Motor neuron (in vitro differentiated cells): ENCODE measurements around the gene MBP. TPM values are rescaled to one million over a fixed set of nuclear protein-coding genes. Genes with fewer than 3 reads are reported as not detected.
A peak's percentile ranks its signal among the peaks of the same experiment; 100 is the strongest.

Source experiments
- ATAC-seq, 8 experiments: fragments of 200-7000 bp; cut with Tn5 transposase; replicated peaks in 6 of 8; 2 replicates each; pipeline ENCODE4 v1.8.0; 2021; ENCODE audit warnings: mild to moderate bottlenecking in 8 of 8, moderate library complexity in 8 of 8
- H3K27ac ChIP-seq, 2 donors: fragments of 250-450 bp; sonication (Bioruptor Pico); 2 replicates each; pipeline ENCODE4 v1.9.0; 2021; ENCODE audit warnings: antibody characterized with exemption in 2 of 2, mild to moderate bottlenecking in 2 of 2, moderate library complexity in 1 of 2
- H3K4me1 ChIP-seq, 2 donors: fragments of 250-450 bp; sonication (Bioruptor Pico); replicated peaks in 1 of 2; 2 replicates each; pipeline ENCODE4 v1.6.1; 2021; ENCODE audit warnings: antibody characterized with exemption in 2 of 2, mild to moderate bottlenecking in 2 of 2, moderate library complexity in 1 of 2
- H3K4me3 ChIP-seq, 5 donors: fragments of 250-450 bp; sonication (Bioruptor Pico); 2 replicates each; pipeline ENCODE4 v1.9.0; 2021; ENCODE audit warnings: antibody characterized with exemption in 5 of 5, mild to moderate bottlenecking in 5 of 5, moderate library complexity in 4 of 5
- WGBS, 10 experiments: fragments of 450-650 bp; shearing (Covaris generic); methylation state at CpG; one replicate each; pipeline ENCODE4 v1.0.0; 2022; 5-methylcytosine and 5-hydroxymethylcytosine counted together
- in situ Hi-C, 9 experiments: fragments of 400-800 bp; cut with MboI; loops; one replicate each; pipeline ENCODE4 v1.15.0; 2021; ENCODE audit warnings: low sequenced_read_pairs in 9 of 9, low pct_unique_long_range_greater_than_20kb in 2 of 9; ENCODE audit not compliant: unreplicated experiment in 9 of 9
- total RNA-seq, 8 experiments: library from RNA; unstranded; fragments of 300-600 nt; gene quantifications; 2 replicates each; pipeline versions ENCODE4 v1.2.3 to v1.2.4, GENCODE V29; 2022

MBP gene
- total RNA-seq, 8 experiments from 2014 or later, result 1.6 to 52.1 (median 4.0) TPM

DNA sequence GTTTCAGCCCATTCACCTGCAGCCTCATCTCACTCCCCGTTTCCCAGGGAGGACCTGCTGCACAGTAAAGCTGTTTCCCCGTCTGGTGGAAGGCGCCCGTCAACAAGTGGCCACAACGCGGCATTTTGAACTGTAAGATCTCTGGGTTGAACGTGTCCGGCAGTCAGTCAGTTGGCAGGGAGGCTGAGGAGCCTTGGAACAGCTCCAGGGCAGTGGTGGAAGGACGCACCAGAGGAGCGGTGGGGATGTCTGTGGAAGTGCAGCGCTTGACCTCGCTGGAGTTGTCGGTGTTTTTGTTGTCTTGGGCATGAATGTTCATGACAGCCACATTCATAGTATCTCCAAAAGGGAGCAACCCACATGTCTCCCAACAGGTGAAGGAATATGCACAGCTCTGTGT, 31.4 kb upstream of the MBP start:
- H3K4me3 ChIP-seq, result no peak overlapping the region
- in situ Hi-C loops, result no loop called here
- WGBS, 10 experiments, result 90 to 100% (median 100%) methylated on average over 1 to 5 of the region's 13 CpGs; no CpG with 5 or more reads in 5 of the 10 experiments
- H3K4me1 ChIP-seq, result peaks cover 0 to 11% of the 10 kb centered on the region in 2 donors
- H3K27ac ChIP-seq, result no peak overlapping the region
- no peak for ATAC-seq

DNA sequence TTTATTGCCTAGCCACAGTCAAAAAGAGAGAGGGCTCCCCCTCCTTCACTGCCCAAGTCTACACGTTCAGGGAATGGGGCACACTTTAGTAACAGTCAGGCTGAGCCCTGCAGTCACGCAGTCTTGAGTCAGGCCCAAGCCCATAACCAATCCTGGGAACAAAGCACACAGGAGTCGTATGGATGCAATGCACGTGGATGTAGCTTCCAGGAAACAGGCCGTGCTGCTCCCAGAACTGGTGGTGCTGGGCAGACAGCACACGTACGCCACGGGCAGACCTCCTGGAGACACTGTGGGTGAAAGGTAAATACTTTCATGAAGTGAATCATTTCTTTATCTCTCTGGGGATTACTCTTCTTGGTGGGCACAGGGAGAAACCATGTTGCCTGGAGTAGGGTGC, 30.0 kb upstream of the MBP start:
- no peak for ATAC-seq
- WGBS, 10 experiments, result 60 to 100% (median 92%) methylated on average over 1 to 5 of the region's 8 CpGs; no CpG with 5 or more reads in 3 of the 10 experiments
- H3K27ac ChIP-seq, result no peak overlapping the region
- peaks cover 0 to 7% of the 10 kb centered on the region in 2 donors for H3K4me1 ChIP-seq
- H3K4me3 ChIP-seq, result no peak overlapping the region
- in situ Hi-C loops, result no loop called here

DNA sequence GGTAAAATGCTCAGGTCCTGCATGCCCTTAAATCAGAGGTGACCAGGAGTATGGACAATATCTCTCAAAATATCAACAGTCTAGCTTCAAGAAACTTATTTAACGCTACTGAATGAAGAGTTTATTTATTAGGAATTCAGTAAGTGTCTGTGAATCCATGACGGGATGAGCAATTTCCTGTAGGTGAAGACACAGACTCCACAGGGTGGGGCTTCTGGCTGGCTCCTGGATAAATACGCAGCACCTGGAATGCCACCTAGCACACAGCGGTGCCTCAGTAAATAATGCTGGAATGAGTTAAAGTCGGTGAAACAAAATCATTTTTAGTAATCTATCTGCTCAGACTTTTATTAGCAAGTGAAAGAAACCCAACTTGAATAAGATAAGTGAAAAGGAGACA, 29.4 kb upstream of the MBP start:
- no peak overlapping the region for H3K4me3 ChIP-seq
- H3K27ac ChIP-seq, result no peak overlapping the region
- 68 to 100% (median 77%) methylated on average over 3 to 5 of the region's 5 CpGs; no CpG with 5 or more reads in 4 of the 10 experiments for WGBS, 10 experiments
- in situ Hi-C loops, result no loop called here
- ATAC-seq, result no peak
- H3K4me1 ChIP-seq, result peaks cover 0 to 7% of the 10 kb centered on the region in 2 donors

DNA sequence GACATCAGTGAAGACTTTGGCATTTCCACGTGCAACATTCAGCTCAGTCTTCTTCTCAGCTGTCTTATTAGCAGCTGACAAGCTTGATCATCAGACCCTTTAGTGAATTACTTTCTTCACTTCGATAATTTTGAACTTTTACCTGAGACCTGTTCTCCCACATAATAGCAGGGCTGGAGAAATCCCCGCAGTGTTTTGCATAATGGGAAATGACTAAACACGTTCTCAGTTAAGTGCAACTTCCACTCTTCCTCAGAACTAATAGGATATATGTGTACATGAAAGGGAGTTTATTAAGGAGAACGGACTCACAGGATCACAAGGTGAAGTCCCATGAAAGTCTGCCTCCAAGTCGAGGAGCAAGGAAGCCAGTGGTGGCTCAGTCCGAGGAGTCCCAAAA, 28.8 kb upstream of the MBP start:
- 58 to 88% (median 72%) methylated on average over 4 to 7 of the region's 7 CpGs for whole genome bisulfite sequencing, 10 experiments
- in situ Hi-C loops, result no loop called here
- ATAC-seq, result no peak
- Histone ChIP-seq H3K4me1 (peaks cover 0 to 7% of the 10 kb centered on the region in 2 donors), H3K4me3 (no peak overlapping the region), H3K27ac (no peak overlapping the region)

DNA sequence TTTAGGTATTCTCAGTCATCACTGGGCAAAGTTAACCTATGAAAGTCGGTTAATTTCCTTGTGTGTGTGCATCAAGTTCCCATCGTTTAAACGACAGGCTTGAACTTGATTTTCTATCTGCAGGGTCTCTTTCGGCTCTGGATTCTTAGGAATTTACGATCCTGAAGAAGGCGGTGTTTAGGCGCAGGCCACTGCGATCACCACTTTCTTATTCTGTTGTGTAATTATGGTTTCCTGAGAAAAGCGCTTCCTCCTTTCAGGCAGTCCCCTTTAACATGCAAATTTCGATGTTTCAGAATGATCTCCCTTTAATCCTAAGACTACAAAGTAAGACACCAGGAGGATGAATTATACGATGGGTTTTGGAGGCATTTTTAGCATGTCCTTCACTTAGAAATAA, 27.9 kb upstream of the MBP start:
- no peak overlapping the region for H3K27ac ChIP-seq
- 5 to 89% (median 30%) methylated on average over 6 to 10 of the region's 11 CpGs; no CpG with 5 or more reads in 1 of the 10 experiments for WGBS, 10 experiments
- peak in 2 of 8 experiments; percentile 20 to 34 for ATAC-seq
- H3K4me1 ChIP-seq, result peaks cover 0 to 7% of the 10 kb centered on the region in 2 donors
- in situ Hi-C loops, result no loop called here
- H3K4me3 ChIP-seq, result no peak overlapping the region

DNA sequence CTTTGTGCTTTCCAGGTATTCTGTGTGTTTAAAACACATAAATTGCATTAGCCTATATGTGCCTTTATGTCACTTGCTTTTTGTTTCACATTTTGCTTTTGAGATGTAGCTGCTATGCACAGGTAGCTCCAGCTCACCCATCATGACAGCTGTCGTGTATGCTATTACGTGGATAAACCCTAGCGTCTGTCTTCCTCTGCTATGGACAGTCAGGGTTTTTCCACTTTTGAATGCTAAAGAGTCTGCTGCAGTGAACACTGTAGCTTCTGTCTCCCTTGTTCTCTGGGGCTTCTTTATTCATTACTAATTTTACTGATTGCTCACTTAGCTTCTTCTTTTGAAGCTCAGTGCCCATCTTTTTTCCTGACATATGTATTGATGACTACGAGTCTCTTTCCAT, 24.7 kb upstream of the MBP start:
- H3K4me3 ChIP-seq, result no peak overlapping the region
- WGBS, 10 experiments, result 23 to 92% (median 73%) methylated on average over 1 to 4 of the region's 4 CpGs
- in situ Hi-C loops, result no loop called here
- H3K4me1 ChIP-seq, result peaks cover 0 to 7% of the 10 kb centered on the region in 2 donors
- no peak overlapping the region for H3K27ac ChIP-seq
- ATAC-seq, result no peak

DNA sequence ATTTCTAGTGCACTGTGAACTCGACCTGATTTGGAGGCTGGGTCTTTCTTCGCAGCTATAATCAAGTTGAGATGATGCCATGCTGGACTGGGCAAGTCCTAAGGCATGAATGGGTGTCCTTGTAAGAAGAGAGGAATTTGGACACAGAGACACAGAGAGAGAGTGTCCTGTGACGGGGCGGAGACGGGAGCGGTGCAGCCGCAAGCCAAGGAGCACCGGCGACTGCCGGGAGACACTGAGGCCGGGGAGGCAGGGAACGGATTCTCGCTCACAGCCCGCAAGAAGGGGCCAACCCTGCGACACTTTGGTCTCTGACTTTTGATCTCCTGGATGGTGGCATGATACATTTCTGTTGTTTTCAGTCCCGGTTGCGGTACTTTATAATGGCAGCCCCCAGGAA, 22.4 kb upstream of the MBP start:
- 50 to 100% (median 96%) methylated on average over 1 to 11 of the region's 17 CpGs; no CpG with 5 or more reads in 2 of the 10 experiments for WGBS, 10 experiments
- Histone ChIP-seq H3K27ac (no peak overlapping the region), H3K4me1 (peaks cover 0 to 8% of the 10 kb centered on the region in 2 donors), H3K4me3 (no peak overlapping the region)
- in situ Hi-C loops, result no loop called here
- ATAC-seq, result no peak

DNA sequence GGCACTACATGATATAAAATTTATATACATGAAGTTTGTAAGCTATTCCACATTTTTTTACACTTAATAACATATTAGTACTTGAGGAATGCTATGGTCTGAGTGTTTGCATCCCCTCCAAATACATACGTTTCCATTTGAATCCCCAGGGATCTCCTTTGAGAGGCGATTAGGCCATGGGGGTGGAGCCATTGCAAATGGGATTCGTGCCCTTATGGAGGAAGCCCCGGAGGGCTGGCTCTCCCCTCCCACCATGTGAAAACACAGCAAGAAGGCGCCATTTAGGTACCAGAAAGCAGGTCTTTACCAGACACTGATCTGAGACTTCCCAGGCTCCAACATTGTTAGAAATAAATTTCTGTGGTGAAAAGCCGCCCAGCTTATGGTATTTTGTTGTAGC, 20.8 kb upstream of the MBP start:
- in situ Hi-C loops, result no loop called here
- WGBS, 10 experiments, result 12 to 86% (median 58%) methylated on average over 1 to 5 of the region's 6 CpGs; no CpG with 5 or more reads in 2 of the 10 experiments
- H3K27ac ChIP-seq, result no peak overlapping the region
- ATAC-seq, result peak in 1 of 8 experiments; percentile 54
- H3K4me1 ChIP-seq, result peaks cover 0 to 8% of the 10 kb centered on the region in 2 donors
- no peak overlapping the region for H3K4me3 ChIP-seq

DNA sequence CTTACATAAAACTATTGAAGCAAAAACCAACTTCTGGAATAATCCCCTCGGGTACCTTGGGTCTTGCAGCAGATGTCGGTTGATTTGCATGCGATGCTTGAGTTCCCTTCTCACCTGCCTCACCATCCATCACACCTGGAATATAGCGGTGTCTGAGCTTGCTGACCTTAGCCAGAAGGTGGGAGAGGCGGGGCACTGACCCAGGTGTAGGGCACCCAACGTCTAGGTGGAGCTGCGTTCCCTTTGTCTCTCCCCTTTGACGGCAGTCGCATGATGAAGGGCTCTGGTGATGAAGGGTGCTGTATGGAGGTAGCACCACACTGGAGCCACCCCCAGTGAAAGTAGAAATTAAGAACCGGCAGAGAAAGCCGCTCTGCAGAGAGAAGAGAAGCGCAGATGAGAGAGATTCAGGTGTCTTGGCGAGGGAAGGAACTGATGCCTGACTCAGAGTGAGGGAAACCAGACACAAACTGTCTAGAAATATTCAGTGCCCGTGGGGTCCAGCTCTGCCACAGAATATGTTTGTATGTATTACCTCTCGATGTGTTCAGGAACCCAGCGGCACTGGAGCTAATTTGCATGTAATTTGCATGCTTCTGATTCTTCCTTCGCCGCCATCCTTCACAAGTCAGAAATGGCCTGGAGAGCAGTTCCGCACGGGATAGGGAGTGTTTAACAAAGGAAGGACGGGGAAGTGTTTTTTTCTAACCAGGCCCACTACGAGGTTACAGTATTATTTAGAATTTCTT, 19.4 kb upstream of the MBP start:
- Histone ChIP-seq H3K4me1 (peaks cover 0 to 8% of the 10 kb centered on the region in 2 donors), H3K4me3 (no peak overlapping the region), H3K27ac (no peak overlapping the region)
- ATAC-seq, result peak in 1 of 8 experiments; percentile 40
- in situ Hi-C loops, result no loop called here
- WGBS, 10 experiments, result 46 to 92% (median 86%) methylated on average over 6 to 15 of the region's 22 CpGs

DNA sequence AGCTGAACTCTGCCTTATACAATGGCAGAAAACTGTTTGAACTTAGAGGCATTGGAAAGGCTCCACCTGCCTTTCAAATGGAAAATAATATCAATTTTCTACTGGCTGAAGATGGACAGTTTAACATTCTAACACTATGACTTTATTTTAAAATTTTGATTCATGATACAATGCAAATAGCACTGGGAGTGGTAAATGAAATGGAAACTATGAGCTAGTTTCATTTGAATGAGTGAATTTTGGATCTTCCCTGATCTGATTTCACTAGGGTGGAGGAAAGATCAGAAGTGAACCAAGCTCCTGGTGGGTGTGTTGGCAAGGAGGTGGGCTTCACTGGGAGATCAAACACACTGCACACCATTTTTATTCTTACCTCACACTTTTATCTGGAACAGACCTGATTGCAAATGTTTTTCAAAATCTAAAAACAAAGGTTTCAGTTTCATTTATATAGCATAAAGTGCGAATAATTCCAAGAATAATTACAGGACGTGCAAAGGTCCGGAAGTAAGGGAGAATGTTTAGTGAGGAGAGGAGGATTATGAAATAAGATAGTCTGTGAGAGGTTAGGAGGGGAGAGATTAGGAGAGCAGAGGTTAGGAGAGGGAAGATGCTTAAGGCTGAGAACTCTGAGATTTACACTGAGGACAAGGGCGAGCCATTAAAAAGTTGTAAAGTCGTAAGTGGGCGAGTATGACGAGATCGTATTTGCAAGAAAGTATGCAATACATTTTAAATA, 18.6 kb upstream of the MBP start:
- in situ Hi-C loops, result no loop called here
- peaks cover 0 to 8% of the 10 kb centered on the region in 2 donors for H3K4me1 ChIP-seq
- peak in 3 of 8 experiments; percentile 42 to 80 (median 79) for ATAC-seq
- no peak overlapping the region for H3K27ac ChIP-seq
- 5 to 94% (median 79%) methylated on average over 4 to 8 of the region's 8 CpGs for WGBS, 10 experiments
- no peak overlapping the region for H3K4me3 ChIP-seq

DNA sequence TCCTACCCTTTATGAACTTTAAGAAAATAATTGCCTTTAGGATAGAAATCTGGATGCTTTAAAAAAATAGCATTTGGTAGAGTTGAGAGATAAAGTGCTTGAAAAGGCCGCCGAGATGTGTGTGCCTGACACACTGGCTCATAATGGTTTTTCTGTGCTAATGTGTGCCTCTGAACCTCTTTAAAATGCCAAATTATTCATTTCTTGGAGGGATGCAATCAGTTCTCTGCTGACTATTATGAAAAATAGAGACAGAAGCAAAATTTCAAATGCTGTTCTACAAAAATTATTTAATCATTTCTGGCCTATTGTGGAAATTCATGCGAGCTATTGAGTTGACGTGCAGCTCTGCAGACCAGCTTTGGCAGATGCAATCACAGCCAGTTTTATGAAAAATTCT, 18.0 kb upstream of the MBP start:
- in situ Hi-C loops, result no loop called here
- Histone ChIP-seq H3K27ac (no peak overlapping the region), H3K4me1 (peaks cover 0 to 8% of the 10 kb centered on the region in 2 donors), H3K4me3 (no peak overlapping the region)
- WGBS, 10 experiments, result 0 to 100% (median 63%) methylated on average over 1 to 4 of the region's 4 CpGs
- ATAC-seq, result peak in 4 of 8 experiments; percentile 23 to 54 (median 48)

DNA sequence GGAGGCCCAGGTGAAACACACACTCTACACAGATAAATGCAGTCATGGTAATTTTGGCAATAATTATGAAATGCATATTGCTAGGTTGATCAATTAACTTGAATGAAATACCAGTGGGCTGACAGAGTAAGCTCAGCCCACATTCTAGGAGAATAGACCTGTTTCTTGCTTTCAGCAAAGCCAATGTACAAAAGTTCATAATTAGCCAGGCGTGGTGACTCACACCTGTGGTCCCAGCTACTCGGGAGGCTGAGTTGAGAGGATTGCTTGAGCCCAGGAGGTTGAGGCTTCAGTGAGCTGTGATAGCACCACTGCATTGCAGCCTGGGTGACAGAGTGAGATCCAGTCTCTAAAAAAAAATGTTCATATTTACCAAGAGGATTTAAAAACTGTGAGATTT, 15.7 kb upstream of the MBP start:
- in situ Hi-C loops, result no loop called here
- WGBS, 10 experiments, result 67 to 100% (median 90%) methylated on average over 1 to 2 of the region's 2 CpGs; no CpG with 5 or more reads in 4 of the 10 experiments
- no peak for ATAC-seq
- H3K4me3 ChIP-seq, result no peak overlapping the region
- H3K4me1 ChIP-seq, result peaks cover 0 to 8% of the 10 kb centered on the region in 2 donors
- H3K27ac ChIP-seq, result no peak overlapping the region

DNA sequence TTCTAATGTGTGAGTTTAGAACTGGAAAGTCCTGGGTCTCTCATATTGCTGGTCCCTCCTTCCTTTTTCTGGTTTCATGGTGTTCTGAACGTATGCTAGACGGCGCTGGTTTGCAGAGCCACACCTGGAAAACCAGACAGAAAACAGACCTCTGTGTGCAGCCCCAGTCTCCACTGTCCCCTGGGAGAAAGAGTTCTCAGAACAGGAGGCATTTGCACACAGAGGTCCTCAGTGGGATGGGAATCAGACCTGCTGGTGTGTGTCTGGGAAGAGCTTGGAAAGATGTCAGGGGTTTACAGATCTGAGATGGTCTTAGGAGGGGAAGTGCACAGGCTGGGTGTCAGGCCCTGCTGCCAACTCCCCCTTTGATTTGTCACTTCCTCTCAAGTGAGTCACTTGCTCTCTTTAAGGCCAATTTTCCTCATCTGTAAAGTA, 14.9 kb upstream of the MBP start:
- 60 to 71% methylated on average over 1 to 2 of the region's 3 CpGs; no CpG with 5 or more reads in 8 of the 10 experiments for WGBS, 10 experiments
- no peak overlapping the region for H3K27ac ChIP-seq
- no peak for ATAC-seq
- H3K4me1 ChIP-seq, result peaks cover 0 to 8% of the 10 kb centered on the region in 2 donors
- in situ Hi-C loops, result no loop called here
- no peak overlapping the region for H3K4me3 ChIP-seq
